Astrocyte of the spinal cord (primary cell): ENCODE results near the gene TELO2.
A peak's percentile ranks its signal among the peaks of the same experiment; 100 is the strongest.

ENCODE experiments used
- DNase-seq: peaks from one replicate; pipeline ENCODE4 v3.0.0; 2011; ENCODE audit warnings: low read depth, low spot score
- H3K4me3 ChIP-seq: 2 replicates; pipeline ENCODE4 v1.5.1; 2011; ENCODE audit warnings: low read depth, mild to moderate bottlenecking, low read length, moderate library complexity
- in situ Hi-C: cut with HindIII; loops from 2 replicates; pipeline ENCODE4 v1.10.0; 2017; ENCODE audit warnings: low sequenced_read_pairs
- TF ChIP-seq, protein P1 (sequence below): IDR thresholded peaks from 2 replicates; pipeline ENCODE4 v1.5.1; 2012; ENCODE audit warnings: low read depth, mild to moderate bottlenecking, low read length, inconsistent platforms

The TELO2 gene

DNA sequence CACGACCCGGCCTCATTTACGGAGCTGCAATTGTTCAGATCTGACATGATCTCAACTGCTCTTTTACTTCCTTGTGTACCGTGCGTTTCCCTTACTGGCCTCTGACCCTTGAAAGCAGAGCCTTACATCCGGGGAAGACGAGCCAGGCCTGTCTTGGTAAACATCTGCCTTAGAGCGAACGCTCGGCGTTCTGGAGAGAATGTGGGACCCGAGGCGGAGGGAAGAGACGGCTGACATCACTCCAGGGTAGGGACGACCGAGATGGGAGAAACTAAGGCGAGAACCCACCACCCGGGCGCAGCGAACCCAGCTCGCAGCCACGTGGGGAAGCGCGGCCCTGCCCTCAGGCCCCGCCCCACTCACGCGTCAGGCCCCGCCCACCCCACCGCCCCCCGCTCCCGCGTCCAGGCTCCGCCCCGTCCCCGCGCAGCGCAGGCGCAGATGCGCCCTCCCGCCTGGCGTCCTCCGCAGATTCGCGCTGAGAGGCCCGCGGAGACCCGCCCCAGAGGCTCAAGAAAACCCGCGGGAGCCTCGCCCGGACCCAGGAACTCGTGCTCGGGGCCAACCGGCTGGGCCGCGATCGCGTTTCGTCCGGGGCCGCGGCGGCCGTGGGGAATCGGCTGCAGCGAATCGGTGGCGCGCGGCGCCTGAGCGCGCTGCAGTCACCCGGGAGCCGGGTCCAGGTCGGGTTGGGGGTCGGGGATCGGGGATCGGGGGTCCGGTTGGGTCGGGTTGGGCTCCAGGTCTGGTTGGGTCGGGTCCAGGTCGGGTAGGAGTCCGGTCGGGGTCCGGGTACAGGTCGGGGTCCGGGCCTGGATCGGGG lies at the start of gene TELO2:
Gene TELO2, plus strand, starts transcription at position 438 of the 823 bp plus-strand sequence. CDS start 922 bp downstream, outside the sequence.
- in situ Hi-C loops = no loop called here
- TF ChIP-seq, protein P1, sequence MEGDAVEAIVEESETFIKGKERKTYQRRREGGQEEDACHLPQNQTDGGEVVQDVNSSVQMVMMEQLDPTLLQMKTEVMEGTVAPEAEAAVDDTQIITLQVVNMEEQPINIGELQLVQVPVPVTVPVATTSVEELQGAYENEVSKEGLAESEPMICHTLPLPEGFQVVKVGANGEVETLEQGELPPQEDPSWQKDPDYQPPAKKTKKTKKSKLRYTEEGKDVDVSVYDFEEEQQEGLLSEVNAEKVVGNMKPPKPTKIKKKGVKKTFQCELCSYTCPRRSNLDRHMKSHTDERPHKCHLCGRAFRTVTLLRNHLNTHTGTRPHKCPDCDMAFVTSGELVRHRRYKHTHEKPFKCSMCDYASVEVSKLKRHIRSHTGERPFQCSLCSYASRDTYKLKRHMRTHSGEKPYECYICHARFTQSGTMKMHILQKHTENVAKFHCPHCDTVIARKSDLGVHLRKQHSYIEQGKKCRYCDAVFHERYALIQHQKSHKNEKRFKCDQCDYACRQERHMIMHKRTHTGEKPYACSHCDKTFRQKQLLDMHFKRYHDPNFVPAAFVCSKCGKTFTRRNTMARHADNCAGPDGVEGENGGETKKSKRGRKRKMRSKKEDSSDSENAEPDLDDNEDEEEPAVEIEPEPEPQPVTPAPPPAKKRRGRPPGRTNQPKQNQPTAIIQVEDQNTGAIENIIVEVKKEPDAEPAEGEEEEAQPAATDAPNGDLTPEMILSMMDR = no peak
- peak within 1 kb of the TSS; percentile 79 for H3K4me3 ChIP-seq
- DNase-seq = peak; percentile 75

DNA sequence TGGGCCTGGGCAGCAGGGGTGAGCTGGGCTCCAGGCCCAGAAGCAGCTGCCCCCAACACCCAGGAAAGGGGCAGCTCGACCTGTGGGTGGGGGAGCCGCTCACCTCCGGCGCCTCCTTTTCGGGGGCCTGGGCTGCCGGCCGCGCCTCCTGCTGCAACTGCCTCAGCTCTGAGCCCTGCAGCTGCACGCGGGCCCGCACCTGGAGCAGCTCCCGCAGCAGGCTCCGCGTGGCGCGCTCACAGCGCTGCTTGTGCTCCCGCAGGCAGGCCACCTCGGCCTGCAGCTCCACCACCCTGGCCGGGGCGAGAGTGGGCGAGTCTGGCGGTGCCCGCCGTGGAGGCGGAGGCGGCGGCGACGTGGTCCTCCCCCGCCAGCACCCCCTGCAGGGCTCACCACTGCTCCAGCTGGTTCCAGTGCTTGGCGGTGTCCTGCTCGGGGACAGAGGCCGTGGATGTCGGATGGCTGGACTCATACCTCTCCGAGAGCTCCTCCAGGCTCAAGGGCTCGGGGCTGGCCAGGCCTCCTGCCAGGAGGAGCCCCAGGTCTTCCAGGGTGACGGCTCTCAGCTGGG lies 49.7 kb upstream of the TELO2 start:
- in situ Hi-C loops = no loop called here
- DNase-seq = no peak
- TF ChIP-seq, protein P1 = no peak
- no peak overlapping the region for H3K4me3 ChIP-seq

DNA sequence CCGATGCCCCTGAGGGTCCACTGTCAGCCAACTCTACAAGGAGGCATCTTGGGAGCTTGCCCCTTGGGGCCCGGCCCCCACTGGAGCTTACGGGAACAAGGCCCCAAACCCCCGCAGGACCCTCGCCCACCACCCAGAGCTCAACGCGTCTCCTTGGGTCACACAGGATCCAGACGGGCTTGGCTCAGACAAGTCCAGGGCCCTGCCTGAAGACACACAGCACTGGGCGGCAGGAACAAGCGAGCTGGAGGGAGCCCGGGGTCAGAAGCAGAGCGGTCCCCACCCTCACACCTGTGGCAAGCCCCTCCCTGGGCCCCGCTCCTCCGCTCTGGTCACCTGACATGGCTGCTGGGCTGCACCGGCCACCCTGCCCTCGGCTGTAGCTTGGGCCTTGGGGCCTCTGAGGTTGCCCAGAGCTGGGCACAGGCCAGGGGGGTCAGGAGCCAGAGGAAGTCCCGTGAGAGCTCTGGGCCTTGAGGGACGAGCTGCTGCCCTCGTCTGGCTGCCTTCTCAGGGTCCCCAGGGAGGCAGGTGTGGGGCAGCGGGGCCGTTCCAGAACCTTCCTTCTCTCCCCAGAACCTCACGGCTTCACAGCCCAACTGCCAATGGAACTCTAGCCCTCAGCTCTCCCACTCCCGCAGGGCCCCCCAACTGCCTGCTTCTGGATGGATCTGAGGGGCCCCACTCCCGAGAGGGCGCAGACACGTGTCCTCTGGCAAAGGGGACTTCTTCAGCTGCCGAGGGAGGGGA lies 49.0 kb upstream of the TELO2 start, which contains the start of gene CCDC154:
Gene CCDC154, minus strand, starts transcription at position 577 of the 750 bp plus-strand sequence. Its CDS starts 234 bp downstream, at position 343.
- DNase-seq = no peak
- in situ Hi-C loops = no loop called here
- no peak within 1 kb of the TSS for H3K4me3 ChIP-seq
- TF ChIP-seq, protein P1 = no peak

DNA sequence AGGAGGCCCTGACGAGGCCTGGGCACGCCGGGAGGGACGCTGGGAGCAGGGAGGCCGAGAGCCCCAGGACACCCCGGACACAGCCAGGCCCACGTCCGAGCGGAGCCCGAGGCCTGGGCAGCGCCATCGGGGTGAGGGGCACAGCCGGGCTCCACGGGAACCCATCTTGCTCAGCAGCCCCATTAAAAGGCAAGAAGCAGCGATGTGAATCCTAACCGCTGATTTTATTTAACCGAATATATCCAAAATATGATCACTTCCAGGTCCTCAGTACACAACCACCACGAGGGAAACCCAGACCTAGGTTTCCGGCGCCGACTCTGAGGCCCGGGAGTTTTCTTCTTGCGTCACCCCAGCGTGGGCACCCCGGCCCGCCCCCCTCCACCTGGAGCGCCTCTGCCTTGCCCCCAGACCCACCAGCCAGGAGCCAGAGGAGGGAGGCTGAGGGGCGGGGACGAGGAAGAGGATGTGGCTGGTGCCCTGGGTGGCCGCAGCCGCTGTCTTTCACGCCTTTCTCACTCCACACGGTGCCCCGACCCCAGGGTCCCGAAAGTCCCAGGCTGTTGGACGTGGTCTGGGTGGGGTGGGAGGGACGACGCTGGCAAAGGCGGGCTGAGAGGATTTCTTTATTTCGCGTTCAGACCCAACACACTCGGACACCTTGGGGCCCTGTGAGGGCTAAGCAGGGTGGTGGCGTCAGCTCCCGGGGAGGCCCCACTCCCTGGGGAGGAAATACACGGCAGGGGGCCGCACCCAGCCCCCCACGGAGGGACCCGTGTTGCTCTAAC lies 48.2 kb upstream of the TELO2 start:
- TF ChIP-seq, protein P1 = no peak
- no peak for DNase-seq
- no peak overlapping the region for H3K4me3 ChIP-seq
- in situ Hi-C loops = no loop called here

DNA sequence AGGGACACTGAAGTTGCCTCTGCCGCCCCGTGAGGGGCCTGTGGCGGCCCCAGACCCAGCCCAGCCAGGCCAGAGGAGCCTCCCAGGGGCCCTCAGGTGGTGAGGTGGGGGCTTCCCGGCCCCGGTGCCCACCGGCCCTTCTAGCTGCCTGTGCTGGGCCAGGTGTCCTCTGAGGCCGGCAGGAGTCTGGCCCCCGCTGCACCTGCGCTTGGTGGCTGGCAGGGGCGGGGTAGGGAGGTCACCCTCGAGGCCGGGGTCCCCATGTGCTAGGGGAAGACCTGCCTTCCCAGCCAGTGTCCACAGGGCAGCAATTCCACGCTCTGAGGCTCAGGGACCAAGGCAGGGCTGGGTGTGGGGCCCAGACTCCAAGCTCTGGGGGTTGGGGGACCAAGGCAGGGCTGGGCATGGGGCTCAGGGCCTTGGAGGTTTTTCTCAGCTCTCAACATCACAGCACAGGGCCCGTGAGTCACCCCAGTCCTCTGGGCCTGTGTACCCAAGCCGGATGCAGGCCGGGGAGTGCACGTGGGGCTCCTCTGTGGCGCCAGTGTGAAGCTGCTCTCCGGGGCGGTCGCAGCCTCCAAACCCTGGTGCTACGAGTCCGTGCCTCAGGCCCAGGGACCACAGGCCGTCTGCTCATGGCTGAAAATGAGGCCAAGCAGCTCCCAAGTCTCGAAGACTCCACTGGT lies 47.5 kb upstream of the TELO2 start:
- in situ Hi-C loops = no loop called here
- TF ChIP-seq, protein P1 = no peak
- no peak overlapping the region for H3K4me3 ChIP-seq
- DNase-seq = no peak
